Lung (tissue), 12 donors: Measurements from ENCODE around the gene CCR3. TPM values are rescaled to one million over a fixed set of nuclear protein-coding genes. Genes with fewer than 3 reads are reported as not detected.

Experiments used
- ATAC-seq: fragments of 200-7000 bp; cut with Tn5 transposase; one replicate; pipeline ENCODE4 v1.9.1; 2020; ENCODE audit warnings: moderate number of reproducible peaks; ENCODE audit not compliant: insufficient read depth, low FRiP score
- DNase-seq, 3 donors: peaks; one replicate each; pipeline ENCODE4 v3.0.0-alpha.2; 2013 to 2017
- H3K27ac ChIP-seq, 2 donors: one replicate each; pipeline ENCODE4 v1.5.1; 2013; ENCODE audit warnings: mild to moderate bottlenecking in 2 of 2, moderate library complexity in 2 of 2, control low read depth in 1 of 2, inconsistent platforms in 1 of 2, low read depth in 1 of 2, low read length in 1 of 2
- H3K27me3 ChIP-seq, 3 donors: one replicate each; pipeline ENCODE4 v1.5.1; 2013; ENCODE audit warnings: low read length in 2 of 3; ENCODE audit not compliant: control insufficient read depth in 3 of 3, insufficient read depth in 3 of 3
- H3K36me3 ChIP-seq, 4 donors: one replicate each; pipeline ENCODE4 v1.5.1; 2013; ENCODE audit warnings: low read length in 4 of 4, mild to moderate bottlenecking in 1 of 4, moderate library complexity in 1 of 4; ENCODE audit not compliant: control insufficient read depth in 4 of 4, insufficient read depth in 4 of 4
- H3K4me1 ChIP-seq, 5 donors: one replicate each; pipeline ENCODE4 v1.5.1; 2013; ENCODE audit warnings: low read length in 5 of 5, mild to moderate bottlenecking in 2 of 5, moderate library complexity in 1 of 5; ENCODE audit not compliant: control insufficient read depth in 5 of 5, insufficient read depth in 5 of 5
- H3K4me3 ChIP-seq: one replicate; pipeline ENCODE4 v1.5.1; 2013; ENCODE audit warnings: mild to moderate bottlenecking, control low read depth, moderate library complexity
- H3K9ac ChIP-seq, 2 donors: one replicate each; pipeline ENCODE4 v1.5.1; 2013; ENCODE audit warnings: low read length in 2 of 2, control low read depth in 1 of 2; ENCODE audit not compliant: insufficient read depth in 1 of 2
- H3K9me3 ChIP-seq, 4 donors: one replicate each; pipeline ENCODE4 v1.5.1; 2013; ENCODE audit warnings: low read length in 3 of 4, mild to moderate bottlenecking in 1 of 4, moderate library complexity in 1 of 4; ENCODE audit not compliant: control insufficient read depth in 4 of 4, insufficient read depth in 3 of 4
- WGBS, 2 donors: extraction: QIAGEN DNeasy Blood & Tissue Kit; methylation state at CpG; one replicate each; pipeline ENCODE4 v1.1.7; 2013; 5-methylcytosine and 5-hydroxymethylcytosine counted together
- polyA plus RNA-seq, 2 donors: library from polyadenylated mRNA; stranded (reverse); fragments of 200-250 nt; gene quantifications; one replicate each; pipeline ENCODE4 v1.2.1, GENCODE V29; 2013
- total RNA-seq, 2 donors: library from RNA; depleted of rRNA in 1 of 2; stranded (reverse); fragments of >200 nt in 1 of 2; gene quantifications; one replicate each; pipeline ENCODE4 v1.2.1, GENCODE V29; 2014 to 2021
- TF ChIP-seq, protein P1 (sequence below): IDR thresholded peaks from 2 replicates; pipeline ENCODE4 v1.5.1; 2012; ENCODE audit warnings: mild to moderate bottlenecking; ENCODE audit errors: control extremely low read depth, extremely low read depth
- donor health status: control.
- donor health status: control.
- donor health status: Bipolar disorder and iron deficiency.
- donor health status: healthy.
- donor health status: DM: yes; HTN: yes; CAD: no.

The CCR3 gene
- total and polyA plus RNA-seq, 4 donors = 0.15 to 0.88 (median 0.31) TPM; not detected in 1

DNA sequence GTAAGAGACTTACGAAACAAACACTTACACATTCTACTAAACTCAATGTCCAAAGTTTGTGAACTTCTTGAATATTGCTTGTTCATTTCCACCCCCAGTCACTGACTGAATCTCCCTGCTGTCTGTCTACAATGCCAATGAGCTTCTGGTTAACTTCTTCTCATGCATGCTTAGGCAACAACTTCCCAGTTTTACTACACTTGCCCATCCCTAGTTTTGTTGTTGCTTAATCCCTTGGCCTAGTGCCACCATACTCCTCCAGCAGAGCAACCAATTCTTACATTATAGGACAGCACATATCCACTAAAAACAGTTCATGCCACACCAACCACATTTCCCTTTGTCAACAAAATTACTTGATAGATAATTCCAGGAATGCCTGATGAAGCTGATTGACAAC, 70.7 kb downstream of the CCR3 start:
- DNase-seq (peak; percentile 49 to 87 (median 61)), ATAC-seq (no peak)
- Histone ChIP-seq H3K36me3 (no peaks in the 10 kb centered on the region), H3K27ac (no peak overlapping the region), H3K27me3 (no peaks in the 10 kb centered on the region), H3K4me1 (peaks cover 0 to 3% (median 0%) of the 10 kb centered on the region in 5 donors), H3K9me3 (no peaks in the 10 kb centered on the region), H3K9ac (no peak overlapping the region), H3K4me3 (no peak overlapping the region)
- TF ChIP-seq, protein P1, sequence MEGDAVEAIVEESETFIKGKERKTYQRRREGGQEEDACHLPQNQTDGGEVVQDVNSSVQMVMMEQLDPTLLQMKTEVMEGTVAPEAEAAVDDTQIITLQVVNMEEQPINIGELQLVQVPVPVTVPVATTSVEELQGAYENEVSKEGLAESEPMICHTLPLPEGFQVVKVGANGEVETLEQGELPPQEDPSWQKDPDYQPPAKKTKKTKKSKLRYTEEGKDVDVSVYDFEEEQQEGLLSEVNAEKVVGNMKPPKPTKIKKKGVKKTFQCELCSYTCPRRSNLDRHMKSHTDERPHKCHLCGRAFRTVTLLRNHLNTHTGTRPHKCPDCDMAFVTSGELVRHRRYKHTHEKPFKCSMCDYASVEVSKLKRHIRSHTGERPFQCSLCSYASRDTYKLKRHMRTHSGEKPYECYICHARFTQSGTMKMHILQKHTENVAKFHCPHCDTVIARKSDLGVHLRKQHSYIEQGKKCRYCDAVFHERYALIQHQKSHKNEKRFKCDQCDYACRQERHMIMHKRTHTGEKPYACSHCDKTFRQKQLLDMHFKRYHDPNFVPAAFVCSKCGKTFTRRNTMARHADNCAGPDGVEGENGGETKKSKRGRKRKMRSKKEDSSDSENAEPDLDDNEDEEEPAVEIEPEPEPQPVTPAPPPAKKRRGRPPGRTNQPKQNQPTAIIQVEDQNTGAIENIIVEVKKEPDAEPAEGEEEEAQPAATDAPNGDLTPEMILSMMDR = no peak
- 24 to 45% methylated on average over 1 of the region's 1 CpG for WGBS, 2 donors

DNA sequence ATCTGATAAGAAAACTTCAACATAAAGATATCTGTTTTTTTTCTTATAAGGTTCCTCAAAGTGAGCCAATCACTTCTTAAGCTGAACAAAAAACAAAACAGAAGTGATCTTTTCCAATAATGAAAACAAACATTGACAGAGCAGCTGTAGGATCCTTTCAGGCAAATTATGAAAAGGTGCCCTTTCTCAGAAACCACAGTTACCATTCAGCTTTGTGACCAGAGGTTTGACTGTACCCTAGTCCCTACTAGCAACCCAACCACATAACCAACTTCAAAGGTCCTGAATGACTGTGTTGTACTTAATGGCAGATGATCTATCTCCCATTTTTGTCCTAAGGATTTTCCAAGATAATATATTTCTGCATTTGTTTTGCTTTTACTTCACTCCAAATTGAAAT, 72.3 kb downstream of the CCR3 start:
- H3K4me1 ChIP-seq = peaks cover 0 to 3% (median 0%) of the 10 kb centered on the region in 5 donors

DNA sequence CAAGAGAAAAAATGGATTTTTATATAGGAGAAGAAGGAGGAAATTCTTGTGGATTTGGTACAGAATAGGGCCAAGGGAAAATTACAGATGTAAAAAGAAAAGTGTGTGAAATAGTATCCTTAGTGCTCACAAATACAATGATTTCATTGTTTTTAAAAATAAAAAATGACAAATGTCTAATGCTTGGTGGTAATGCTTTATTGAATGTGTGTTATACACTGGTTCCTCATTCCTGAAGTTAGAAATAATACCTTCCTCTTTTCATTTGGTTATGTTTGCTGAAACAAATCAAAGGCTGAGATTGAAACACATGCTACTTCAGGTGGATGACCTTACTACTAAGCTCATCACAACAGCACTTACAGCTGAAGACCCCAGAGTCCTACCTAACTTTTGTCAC, 73.9 kb downstream of the CCR3 start:
- ATAC-seq (no peak), DNase-seq (no peak)
- Histone ChIP-seq H3K9ac (no peak overlapping the region), H3K27me3 (no peaks in the 10 kb centered on the region), H3K36me3 (no peaks in the 10 kb centered on the region), H3K9me3 (no peaks in the 10 kb centered on the region), H3K4me3 (no peak overlapping the region), H3K4me1 (peaks cover 0 to 2% (median 0%) of the 10 kb centered on the region in 5 donors), H3K27ac (no peak overlapping the region)
- TF ChIP-seq, protein P1 = no peak

More for the DNA sequence above, 72.3 kb downstream of the CCR3 start:
- Histone ChIP-seq H3K9ac (no peak overlapping the region), H3K27me3 (no peaks in the 10 kb centered on the region), H3K27ac (no peak overlapping the region), H3K9me3 (no peaks in the 10 kb centered on the region), H3K4me3 (no peak overlapping the region), H3K36me3 (no peaks in the 10 kb centered on the region)
- TF ChIP-seq, protein P1 = no peak
- no peak for ATAC-seq
- DNase-seq = no peak

Other genes with a start within 250 kb of the CCR3 start
- gene FYCO1, start 246.6 kb upstream of the CCR3 start, total RNA-seq = 10 to 100 TPM; 32.7 to 38.7 TPM
- gene FYCO1, start 246.6 kb upstream of the CCR3 start, polyA plus RNA-seq = 10 to 100 TPM; 11.3 to 13.7 TPM
- under 1 TPM; 0.18 to 0.43 TPM for gene XCR1, start 215.0 kb upstream of the CCR3 start, total RNA-seq
- 1 to 10 TPM in 1 of 2 donors, under 1 TPM in 1; 0.04 to 1.1 TPM for gene XCR1, start 215.0 kb upstream of the CCR3 start, polyA plus RNA-seq
- 10 to 100 TPM in 1 of 2 donors, 1 to 10 TPM in 1; 9.7 to 39.5 TPM for gene CCR1, start 34.1 kb upstream of the CCR3 start, total RNA-seq
- 10 to 100 TPM; 11.1 to 95.2 TPM for gene CCR1, start 34.1 kb upstream of the CCR3 start, polyA plus RNA-seq
- gene CCR2, start 111.7 kb downstream of the CCR3 start, total RNA-seq = 1 to 10 TPM; 8.0 to 8.8 TPM
- 10 to 100 TPM in 1 of 2 donors, 1 to 10 TPM in 1; 1.7 to 21.2 TPM for gene CCR2, start 111.7 kb downstream of the CCR3 start, polyA plus RNA-seq
- 1 to 10 TPM; 2.2 to 4.4 TPM for gene CCR5, start 128.5 kb downstream of the CCR3 start, total RNA-seq
- 10 to 100 TPM in 1 of 2 donors, 1 to 10 TPM in 1; 2.9 to 16.6 TPM for gene CCR5, start 128.5 kb downstream of the CCR3 start, polyA plus RNA-seq
- gene CCRL2, start 164.8 kb downstream of the CCR3 start, total RNA-seq = 10 to 100 TPM; 18.9 to 20.6 TPM
- 10 to 100 TPM; 11.0 to 95.9 TPM for gene CCRL2, start 164.8 kb downstream of the CCR3 start, polyA plus RNA-seq
- gene LTF, start 222.4 kb downstream of the CCR3 start, total RNA-seq = 100 to 1,000 TPM; 102 to 188 TPM
- gene LTF, start 222.4 kb downstream of the CCR3 start, polyA plus RNA-seq = 10 to 100 TPM; 12.9 to 99.4 TPM